ENCODE results near the gene EID3. TPM values are rescaled to one million over a fixed set of nuclear protein-coding genes. Genes with fewer than 3 reads are reported as not detected.
A peak's percentile ranks its signal among the peaks of the same experiment; 100 is the strongest.

Gene EID3
- total and polyA plus RNA-seq, 4 donors: 2.1 to 8.6 (median 7.6) TPM

- no peak overlapping the region for H3K27ac ChIP-seq (ENCODE audit: low read depth in 1 of 2, low read length in 2 of 2)
- H3K4me1 ChIP-seq (ENCODE audit: control insufficient read depth in 1 of 2, insufficient read depth in 2 of 2, low read length in 2 of 2): peaks cover 4 to 14% of the 10 kb centered on the region in 2 donors
- intact Hi-C loops (cut with DNase I): loop anchor here (5.0 kb wide), 2 partner anchors 35 to 40 kb away; partner anchors contain the start of gene EID3 (in 1 of the 2)
- no peak overlapping the region for H3K4me3 ChIP-seq (ENCODE audit: low read length in 2 of 2)
- no peaks in the 10 kb centered on the region for H3K9me3 ChIP-seq (ENCODE audit: control insufficient read depth, low read length)
- DNase-seq (no peak), ATAC-seq (ENCODE audit: low FRiP score) (no peak)
- H3K27me3 ChIP-seq (ENCODE audit: control insufficient read depth in 1 of 2, insufficient read depth in 2 of 2, low read length in 1 of 2): no peaks in the 10 kb centered on the region
- H3K36me3 ChIP-seq (ENCODE audit: control insufficient read depth in 1 of 2, insufficient read depth in 2 of 2, low read length in 1 of 2): peaks cover 2 to 6% of the 10 kb centered on the region in 2 donors
- WGBS, 2 donors: 93 to 94% methylated on average over 12 of the region's 12 CpGs
Observed at GRCh38 chr12:104342635-104343249, 39.2 kb downstream of the EID3 start.

DNA sequence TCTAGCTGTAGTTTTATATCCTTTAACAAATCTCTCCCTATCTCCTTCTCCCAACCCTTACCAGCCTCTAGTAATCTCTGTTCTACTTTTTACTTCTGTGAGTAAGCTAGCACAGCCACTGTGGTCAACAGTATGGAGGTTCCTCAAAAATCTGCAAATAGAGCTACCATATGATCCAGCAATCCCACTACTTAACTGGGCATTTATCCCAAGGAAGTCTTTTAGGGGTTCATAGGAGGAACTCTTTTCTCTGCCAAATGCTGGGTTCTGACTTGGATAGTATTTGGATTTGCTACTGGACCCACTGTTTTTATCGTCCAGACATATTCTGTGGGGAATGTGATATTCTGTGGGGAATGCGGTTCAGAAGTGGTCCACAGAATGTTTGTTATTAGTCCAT, 41.1 kb downstream of the EID3 start:
- Histone ChIP-seq H3K9me3 (ENCODE audit: control insufficient read depth, low read length) (no peaks in the 10 kb centered on the region), H3K27ac (ENCODE audit: low read depth in 1 of 2, low read length in 2 of 2) (no peak overlapping the region), H3K4me3 (ENCODE audit: low read length in 2 of 2) (no peak overlapping the region), H3K4me1 (ENCODE audit: control insufficient read depth in 1 of 2, insufficient read depth in 2 of 2, low read length in 2 of 2) (peaks cover 4 to 13% of the 10 kb centered on the region in 2 donors), H3K36me3 (ENCODE audit: control insufficient read depth in 1 of 2, insufficient read depth in 2 of 2, low read length in 1 of 2) (peaks cover 0 to 13% of the 10 kb centered on the region in 2 donors), H3K27me3 (ENCODE audit: control insufficient read depth in 1 of 2, insufficient read depth in 2 of 2, low read length in 1 of 2) (no peaks in the 10 kb centered on the region)
- WGBS, 2 donors: 4 to 12% methylated on average over 2 of the region's 2 CpGs
- DNase-seq: no peak
- no peak for ATAC-seq (ENCODE audit: low FRiP score)
- intact Hi-C loops (cut with DNase I): loop anchor here (5.0 kb wide), 2 partner anchors 37 to 42 kb away; partner anchors contain the start of gene EID3 (in 1 of the 2)

- intact Hi-C loops (cut with DNase I): no loop called here
- H3K4me1 ChIP-seq (ENCODE audit: control insufficient read depth in 1 of 2, insufficient read depth in 2 of 2, low read length in 2 of 2): peaks cover 2 to 8% of the 10 kb centered on the region in 2 donors
- H3K4me3 ChIP-seq (ENCODE audit: low read length in 2 of 2): no peak overlapping the region
- no peaks in the 10 kb centered on the region for H3K27me3 ChIP-seq (ENCODE audit: control insufficient read depth in 1 of 2, insufficient read depth in 2 of 2, low read length in 1 of 2)
- H3K9me3 ChIP-seq (ENCODE audit: control insufficient read depth, low read length): no peaks in the 10 kb centered on the region
- H3K36me3 ChIP-seq (ENCODE audit: control insufficient read depth in 1 of 2, insufficient read depth in 2 of 2, low read length in 1 of 2): peaks cover 0 to 13% of the 10 kb centered on the region in 2 donors
- WGBS, 2 donors: 12 to 17% methylated on average over 7 of the region's 7 CpGs
- DNase-seq: no peak
- no peak for ATAC-seq (ENCODE audit: low FRiP score)
- H3K27ac ChIP-seq (ENCODE audit: low read depth in 1 of 2, low read length in 2 of 2): peak overlapping the region; percentile 33 to 69
Observed at GRCh38 chr12:104345234-104346066, 41.9 kb downstream of the EID3 start.

DNA sequence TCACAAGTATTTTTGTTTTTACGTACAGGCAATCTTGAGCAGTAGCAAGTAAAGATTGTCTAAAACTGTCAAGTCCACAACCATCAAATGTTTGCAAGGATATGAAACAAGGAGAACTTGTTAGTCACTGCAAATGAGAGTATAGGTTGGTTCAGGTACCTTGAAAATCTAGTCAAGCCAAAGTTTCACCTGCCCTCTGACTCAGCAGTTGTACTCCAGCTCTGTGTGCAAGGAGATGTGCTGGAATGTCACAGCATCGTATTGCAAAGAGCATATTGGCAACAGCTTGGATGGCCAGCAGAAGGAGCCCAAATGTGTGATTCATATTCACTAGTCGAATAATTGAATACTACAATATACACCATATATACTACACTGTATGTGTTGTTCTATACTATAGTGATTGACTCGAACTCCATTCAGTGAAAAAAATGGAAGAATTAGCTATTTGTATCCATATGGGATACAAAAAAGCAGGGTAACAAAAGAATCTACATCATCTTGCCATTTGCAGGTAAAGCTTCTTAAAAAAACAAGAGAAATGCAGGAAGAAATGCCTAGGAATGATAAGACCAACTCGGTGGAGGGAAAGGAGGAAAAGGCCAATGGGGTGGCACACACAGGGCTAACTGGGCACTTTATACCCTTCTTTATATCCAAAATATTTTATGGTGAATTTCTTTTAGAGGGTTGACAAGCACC, 44.0 kb downstream of the EID3 start:
- peaks cover 0 to 7% of the 10 kb centered on the region in 2 donors for H3K4me1 ChIP-seq (ENCODE audit: control insufficient read depth in 1 of 2, insufficient read depth in 2 of 2, low read length in 2 of 2)
- no peaks in the 10 kb centered on the region for H3K9me3 ChIP-seq (ENCODE audit: control insufficient read depth, low read length)
- 55 to 59% methylated on average over 5 of the region's 5 CpGs for WGBS, 2 donors
- H3K4me3 ChIP-seq (ENCODE audit: low read length in 2 of 2): no peak overlapping the region
- intact Hi-C loops (cut with DNase I): no loop called here
- H3K27ac ChIP-seq (ENCODE audit: low read depth in 1 of 2, low read length in 2 of 2): no peak overlapping the region
- ATAC-seq (ENCODE audit: low FRiP score) (no peak), DNase-seq (no peak)
- no peaks in the 10 kb centered on the region for H3K27me3 ChIP-seq (ENCODE audit: control insufficient read depth in 1 of 2, insufficient read depth in 2 of 2, low read length in 1 of 2)
- H3K36me3 ChIP-seq (ENCODE audit: control insufficient read depth in 1 of 2, insufficient read depth in 2 of 2, low read length in 1 of 2): peaks cover 0 to 18% of the 10 kb centered on the region in 2 donors

DNA sequence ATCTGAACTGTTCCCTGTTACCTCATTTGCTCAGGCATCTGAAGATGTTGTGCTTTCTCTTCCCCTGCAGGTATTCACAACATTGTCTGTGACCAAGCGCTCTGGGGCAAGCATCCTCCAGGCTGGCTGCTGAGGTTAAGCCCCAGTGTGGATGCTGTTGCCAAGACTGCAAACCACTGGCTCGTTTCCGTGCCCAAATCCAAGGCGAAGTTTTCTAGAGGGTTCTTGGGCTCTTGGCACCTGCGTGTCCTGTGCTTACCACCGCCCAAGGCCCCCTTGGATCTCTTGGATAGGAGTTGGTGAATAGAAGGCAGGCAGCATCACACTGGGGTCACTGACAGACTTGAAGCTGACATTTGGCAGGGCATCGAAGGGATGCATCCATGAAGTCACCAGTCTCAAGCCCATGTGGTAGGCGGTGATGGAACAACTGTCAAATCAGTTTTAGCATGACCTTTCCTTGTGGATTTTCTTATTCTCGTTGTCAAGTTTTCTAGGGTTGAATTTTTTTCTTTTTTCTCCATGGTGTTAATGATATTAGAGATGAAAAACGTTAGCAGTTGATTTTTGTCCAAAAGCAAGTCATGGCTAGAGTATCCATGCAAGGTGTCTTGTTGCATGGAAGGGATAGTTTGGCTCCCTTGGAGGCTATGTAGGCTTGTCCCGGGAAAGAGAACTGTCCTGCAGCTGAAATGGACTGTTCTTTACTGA, 44.9 kb downstream of the EID3 start:
- no peak for ATAC-seq (ENCODE audit: low FRiP score)
- intact Hi-C loops (cut with DNase I): no loop called here
- H3K36me3 ChIP-seq (ENCODE audit: control insufficient read depth in 1 of 2, insufficient read depth in 2 of 2, low read length in 1 of 2): peaks cover 0 to 16% of the 10 kb centered on the region in 2 donors

GRCh38 chr12:104348994-104349494, 45.5 kb downstream of the EID3 start:
- no peak overlapping the region for H3K27ac ChIP-seq (ENCODE audit: low read depth in 1 of 2, low read length in 2 of 2)
- ATAC-seq (ENCODE audit: low FRiP score): no peak
- peaks cover 0 to 17% of the 10 kb centered on the region in 2 donors for H3K36me3 ChIP-seq (ENCODE audit: control insufficient read depth in 1 of 2, insufficient read depth in 2 of 2, low read length in 1 of 2)
- no peaks in the 10 kb centered on the region for H3K9me3 ChIP-seq (ENCODE audit: control insufficient read depth, low read length)
- DNase-seq: no peak
- H3K4me1 ChIP-seq (ENCODE audit: control insufficient read depth in 1 of 2, insufficient read depth in 2 of 2, low read length in 2 of 2): peaks cover 0 to 7% of the 10 kb centered on the region in 2 donors
- intact Hi-C loops (cut with DNase I): no loop called here
- H3K4me3 ChIP-seq (ENCODE audit: low read length in 2 of 2): no peak overlapping the region
- no peaks in the 10 kb centered on the region for H3K27me3 ChIP-seq (ENCODE audit: control insufficient read depth in 1 of 2, insufficient read depth in 2 of 2, low read length in 1 of 2)
- 22 to 35% methylated on average over 2 of the region's 2 CpGs for WGBS, 2 donors

More for the DNA sequence above, 44.9 kb downstream of the EID3 start:
- 61 to 66% methylated on average over 11 of the region's 11 CpGs for WGBS, 2 donors
- H3K4me1 ChIP-seq (ENCODE audit: control insufficient read depth in 1 of 2, insufficient read depth in 2 of 2, low read length in 2 of 2): peaks cover 0 to 7% of the 10 kb centered on the region in 2 donors
- H3K9me3 ChIP-seq (ENCODE audit: control insufficient read depth, low read length): no peaks in the 10 kb centered on the region
- no peaks in the 10 kb centered on the region for H3K27me3 ChIP-seq (ENCODE audit: control insufficient read depth in 1 of 2, insufficient read depth in 2 of 2, low read length in 1 of 2)
- DNase-seq: no peak
- H3K27ac ChIP-seq (ENCODE audit: low read depth in 1 of 2, low read length in 2 of 2): no peak overlapping the region
- H3K4me3 ChIP-seq (ENCODE audit: low read length in 2 of 2): no peak overlapping the region

- WGBS, 2 donors: 81 to 84% methylated on average over 8 of the region's 8 CpGs
- H3K9me3 ChIP-seq (ENCODE audit: control insufficient read depth, low read length): no peaks in the 10 kb centered on the region
- no peaks in the 10 kb centered on the region for H3K27me3 ChIP-seq (ENCODE audit: control insufficient read depth in 1 of 2, insufficient read depth in 2 of 2, low read length in 1 of 2)
- no peak for ATAC-seq (ENCODE audit: low FRiP score)
- peaks cover 0 to 7% of the 10 kb centered on the region in 2 donors for H3K4me1 ChIP-seq (ENCODE audit: control insufficient read depth in 1 of 2, insufficient read depth in 2 of 2, low read length in 2 of 2)
- H3K36me3 ChIP-seq (ENCODE audit: control insufficient read depth in 1 of 2, insufficient read depth in 2 of 2, low read length in 1 of 2): peaks cover 0 to 19% of the 10 kb centered on the region in 2 donors
- intact Hi-C loops (cut with DNase I): no loop called here
- H3K4me3 ChIP-seq (ENCODE audit: low read length in 2 of 2): no peak overlapping the region
- peak overlapping the region in 1 of 2 donors; percentile 28 for H3K27ac ChIP-seq (ENCODE audit: low read depth in 1 of 2, low read length in 2 of 2)
- no peak for DNase-seq
Observed at GRCh38 chr12:104350211-104351056, 46.9 kb downstream of the EID3 start.

All from aorta (tissue), 5 donors.